ENCODE results near the gene SLC30A1.
"Not testable (repeated sequence)": the region's sequence is repeated elsewhere in the genome, so short reads cannot be mapped to it uniquely, and the experiment has no call there.

The SLC30A1 gene

DNA sequence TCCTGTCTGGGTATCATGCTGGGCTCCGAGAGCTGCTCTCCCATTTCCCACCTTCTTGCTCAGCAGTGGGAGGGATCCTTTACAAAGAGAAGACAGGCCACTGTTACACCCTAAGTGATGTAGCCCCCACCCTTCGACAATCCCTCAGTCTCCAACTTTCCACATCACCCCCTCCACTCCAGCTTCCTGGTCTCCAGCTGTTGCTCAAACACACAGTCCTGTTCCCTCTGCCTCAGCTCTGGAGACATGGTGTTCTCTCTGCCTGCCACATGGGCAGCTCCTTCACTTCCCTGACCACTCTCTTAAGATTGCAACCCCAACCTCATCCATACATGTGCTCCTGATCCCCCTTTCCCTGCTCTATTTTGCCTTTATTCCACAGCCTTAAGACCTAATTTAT, 37.7 kb downstream of the SLC30A1 start:
- Histone ChIP-seq H3K4me1 (ENCODE audit: control insufficient read depth in 1 of 2, insufficient read depth in 2 of 2, low read length in 2 of 2) (no peaks in the 10 kb centered on the region), H3K27ac (ENCODE audit: low read length) (no peak overlapping the region), H3K9me3 (ENCODE audit: control insufficient read depth in 1 of 2, low read length in 2 of 2) (no peaks in the 10 kb centered on the region), H3K4me3 (ENCODE audit: low read depth in 1 of 2, low read length in 2 of 2) (no peak overlapping the region), H3K36me3 (ENCODE audit: control insufficient read depth in 1 of 2, insufficient read depth in 2 of 2, low read length in 2 of 2) (no peaks in the 10 kb centered on the region), H3K27me3 (ENCODE audit: low read depth, low read length) (no peaks in the 10 kb centered on the region)

GRCh38 chr1:211540824-211541223, 38.1 kb downstream of the SLC30A1 start:
- H3K27ac ChIP-seq (ENCODE audit: low read length); H3K4me3 ChIP-seq (ENCODE audit: low read depth in 1 of 2, low read length in 2 of 2); H3K27me3 ChIP-seq (ENCODE audit: low read depth, low read length); H3K9me3 ChIP-seq (ENCODE audit: control insufficient read depth in 1 of 2, low read length in 2 of 2); H3K4me1 ChIP-seq (ENCODE audit: control insufficient read depth in 1 of 2, insufficient read depth in 2 of 2, low read length in 2 of 2); H3K36me3 ChIP-seq (ENCODE audit: control insufficient read depth in 1 of 2, insufficient read depth in 2 of 2, low read length in 2 of 2): not testable (repeated sequence)

DNA sequence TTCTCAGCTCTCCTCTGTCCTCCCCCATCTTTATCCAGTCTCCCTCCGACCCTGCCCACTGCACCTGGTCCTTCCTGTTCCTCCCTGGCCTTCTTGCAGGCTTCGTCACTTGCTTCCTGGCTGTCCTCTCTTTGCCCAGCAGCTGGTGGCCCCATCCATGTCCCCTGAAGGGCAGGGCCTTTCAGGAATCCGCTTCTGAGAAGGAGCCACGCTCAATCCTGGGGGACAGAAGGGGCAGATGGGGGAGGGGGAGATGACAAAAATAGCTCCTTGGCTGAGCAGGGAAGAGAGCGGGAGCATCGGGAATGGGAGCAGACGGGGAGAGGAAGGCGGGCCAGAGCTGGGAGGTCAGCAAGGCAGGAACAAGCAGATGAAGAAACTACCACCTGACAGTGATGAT, 40.7 kb downstream of the SLC30A1 start:
- no peaks in the 10 kb centered on the region for H3K36me3 ChIP-seq (ENCODE audit: control insufficient read depth in 1 of 2, insufficient read depth in 2 of 2, low read length in 2 of 2)
- H3K4me3 ChIP-seq (ENCODE audit: low read depth in 1 of 2, low read length in 2 of 2): no peak overlapping the region
- H3K27ac ChIP-seq (ENCODE audit: low read length): no peak overlapping the region
- no peaks in the 10 kb centered on the region for H3K4me1 ChIP-seq (ENCODE audit: control insufficient read depth in 1 of 2, insufficient read depth in 2 of 2, low read length in 2 of 2)
- no peaks in the 10 kb centered on the region for H3K27me3 ChIP-seq (ENCODE audit: low read depth, low read length)
- no peaks in the 10 kb centered on the region for H3K9me3 ChIP-seq (ENCODE audit: control insufficient read depth in 1 of 2, low read length in 2 of 2)

DNA sequence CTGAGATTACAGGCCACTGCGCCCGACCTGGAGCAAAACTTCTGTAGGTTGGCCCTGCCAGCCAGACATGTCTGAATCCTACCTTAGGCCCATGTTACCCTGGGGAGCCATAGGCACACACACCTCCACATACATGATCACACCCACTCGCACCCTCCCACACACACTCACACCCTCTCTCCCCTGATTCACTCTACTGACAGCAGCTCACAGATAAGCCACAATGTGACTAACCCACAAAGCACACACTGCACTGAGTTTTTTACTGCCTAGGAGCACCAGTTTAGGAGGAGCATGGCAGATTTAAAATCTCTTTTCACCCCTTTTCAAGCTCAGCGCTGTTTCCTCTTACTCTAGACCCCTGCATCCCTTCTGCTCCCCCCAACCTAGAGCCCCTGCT, 41.7 kb downstream of the SLC30A1 start:
- Histone ChIP-seq H3K9me3 (ENCODE audit: control insufficient read depth in 1 of 2, low read length in 2 of 2) (no peaks in the 10 kb centered on the region), H3K4me3 (ENCODE audit: low read depth in 1 of 2, low read length in 2 of 2) (no peak overlapping the region), H3K36me3 (ENCODE audit: control insufficient read depth in 1 of 2, insufficient read depth in 2 of 2, low read length in 2 of 2) (no peaks in the 10 kb centered on the region), H3K4me1 (ENCODE audit: control insufficient read depth in 1 of 2, insufficient read depth in 2 of 2, low read length in 2 of 2) (no peaks in the 10 kb centered on the region), H3K27ac (ENCODE audit: low read length) (no peak overlapping the region), H3K27me3 (ENCODE audit: low read depth, low read length) (no peaks in the 10 kb centered on the region)

DNA sequence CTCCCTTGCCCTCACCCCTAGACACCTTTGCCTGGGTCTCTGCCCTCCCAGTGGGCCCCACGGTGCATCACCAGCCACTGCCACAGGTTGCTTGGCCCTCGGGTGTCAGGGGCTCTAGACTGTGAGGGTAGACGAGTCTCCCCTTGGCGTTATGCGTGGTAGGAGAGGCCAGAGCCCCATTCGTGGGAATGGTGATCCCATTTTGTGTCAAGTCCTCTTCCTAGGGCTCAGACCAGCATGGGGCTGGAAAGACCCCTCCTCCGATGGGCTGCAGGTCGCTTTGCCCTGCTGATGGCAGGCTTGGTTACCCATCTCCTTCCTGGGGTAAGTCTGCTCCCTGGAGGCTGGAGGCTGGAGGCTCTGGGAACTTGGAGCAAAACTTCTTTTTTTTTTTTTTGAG, 42.4 kb downstream of the SLC30A1 start:
- Histone ChIP-seq H3K4me3 (ENCODE audit: low read depth in 1 of 2, low read length in 2 of 2) (no peak overlapping the region), H3K36me3 (ENCODE audit: control insufficient read depth in 1 of 2, insufficient read depth in 2 of 2, low read length in 2 of 2) (no peaks in the 10 kb centered on the region), H3K27ac (ENCODE audit: low read length) (no peak overlapping the region), H3K9me3 (ENCODE audit: control insufficient read depth in 1 of 2, low read length in 2 of 2) (no peaks in the 10 kb centered on the region), H3K4me1 (ENCODE audit: control insufficient read depth in 1 of 2, insufficient read depth in 2 of 2, low read length in 2 of 2) (no peaks in the 10 kb centered on the region), H3K27me3 (ENCODE audit: low read depth, low read length) (no peaks in the 10 kb centered on the region)

GRCh38 chr1:211535346-211535745, 43.6 kb downstream of the SLC30A1 start:
- H3K36me3 ChIP-seq (ENCODE audit: control insufficient read depth in 1 of 2, insufficient read depth in 2 of 2, low read length in 2 of 2): no peaks in the 10 kb centered on the region
- H3K4me1 ChIP-seq (ENCODE audit: control insufficient read depth in 1 of 2, insufficient read depth in 2 of 2, low read length in 2 of 2): no peaks in the 10 kb centered on the region
- H3K9me3 ChIP-seq (ENCODE audit: control insufficient read depth in 1 of 2, low read length in 2 of 2): no peaks in the 10 kb centered on the region

GRCh38 chr1:211534545-211535291, 44.2 kb downstream of the SLC30A1 start:
- Histone ChIP-seq H3K9me3 (ENCODE audit: control insufficient read depth in 1 of 2, low read length in 2 of 2) (no peaks in the 10 kb centered on the region), H3K27ac (ENCODE audit: low read length) (no peak overlapping the region), H3K36me3 (ENCODE audit: control insufficient read depth in 1 of 2, insufficient read depth in 2 of 2, low read length in 2 of 2) (no peaks in the 10 kb centered on the region), H3K4me1 (ENCODE audit: control insufficient read depth in 1 of 2, insufficient read depth in 2 of 2, low read length in 2 of 2) (no peaks in the 10 kb centered on the region), H3K27me3 (ENCODE audit: low read depth, low read length) (no peaks in the 10 kb centered on the region), H3K4me3 (ENCODE audit: low read depth in 1 of 2, low read length in 2 of 2) (no peak overlapping the region)

More at GRCh38 chr1:211535346-211535745, 43.6 kb downstream of the SLC30A1 start:
- Histone ChIP-seq H3K27ac (ENCODE audit: low read length) (no peak overlapping the region), H3K4me3 (ENCODE audit: low read depth in 1 of 2, low read length in 2 of 2) (no peak overlapping the region), H3K27me3 (ENCODE audit: low read depth, low read length) (no peaks in the 10 kb centered on the region)

DNA sequence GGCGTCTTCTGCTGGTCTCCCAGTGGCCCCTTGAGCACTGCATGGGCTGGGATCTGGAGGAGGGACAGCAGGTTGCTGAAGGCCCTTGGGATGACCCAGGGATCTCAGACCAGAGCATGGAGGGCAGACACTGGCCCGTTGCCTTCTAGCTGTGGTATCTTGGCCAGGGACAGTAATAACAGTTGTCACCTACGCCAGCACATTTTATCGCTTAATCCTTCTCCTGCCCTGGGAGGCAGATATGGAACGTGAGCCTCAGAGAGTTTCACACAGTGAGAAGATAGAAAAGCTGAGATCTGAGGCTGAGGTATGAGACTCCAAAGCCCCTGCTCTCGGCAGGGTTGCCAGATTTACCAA, 46.9 kb downstream of the SLC30A1 start:
- no peaks in the 10 kb centered on the region for H3K4me1 ChIP-seq (ENCODE audit: control insufficient read depth in 1 of 2, insufficient read depth in 2 of 2, low read length in 2 of 2)
- H3K36me3 ChIP-seq (ENCODE audit: control insufficient read depth in 1 of 2, insufficient read depth in 2 of 2, low read length in 2 of 2): no peaks in the 10 kb centered on the region
- no peaks in the 10 kb centered on the region for H3K27me3 ChIP-seq (ENCODE audit: low read depth, low read length)
- H3K27ac ChIP-seq (ENCODE audit: low read length): no peak overlapping the region
- H3K9me3 ChIP-seq (ENCODE audit: control insufficient read depth in 1 of 2, low read length in 2 of 2): no peaks in the 10 kb centered on the region
- H3K4me3 ChIP-seq (ENCODE audit: low read depth in 1 of 2, low read length in 2 of 2): no peak overlapping the region

DNA sequence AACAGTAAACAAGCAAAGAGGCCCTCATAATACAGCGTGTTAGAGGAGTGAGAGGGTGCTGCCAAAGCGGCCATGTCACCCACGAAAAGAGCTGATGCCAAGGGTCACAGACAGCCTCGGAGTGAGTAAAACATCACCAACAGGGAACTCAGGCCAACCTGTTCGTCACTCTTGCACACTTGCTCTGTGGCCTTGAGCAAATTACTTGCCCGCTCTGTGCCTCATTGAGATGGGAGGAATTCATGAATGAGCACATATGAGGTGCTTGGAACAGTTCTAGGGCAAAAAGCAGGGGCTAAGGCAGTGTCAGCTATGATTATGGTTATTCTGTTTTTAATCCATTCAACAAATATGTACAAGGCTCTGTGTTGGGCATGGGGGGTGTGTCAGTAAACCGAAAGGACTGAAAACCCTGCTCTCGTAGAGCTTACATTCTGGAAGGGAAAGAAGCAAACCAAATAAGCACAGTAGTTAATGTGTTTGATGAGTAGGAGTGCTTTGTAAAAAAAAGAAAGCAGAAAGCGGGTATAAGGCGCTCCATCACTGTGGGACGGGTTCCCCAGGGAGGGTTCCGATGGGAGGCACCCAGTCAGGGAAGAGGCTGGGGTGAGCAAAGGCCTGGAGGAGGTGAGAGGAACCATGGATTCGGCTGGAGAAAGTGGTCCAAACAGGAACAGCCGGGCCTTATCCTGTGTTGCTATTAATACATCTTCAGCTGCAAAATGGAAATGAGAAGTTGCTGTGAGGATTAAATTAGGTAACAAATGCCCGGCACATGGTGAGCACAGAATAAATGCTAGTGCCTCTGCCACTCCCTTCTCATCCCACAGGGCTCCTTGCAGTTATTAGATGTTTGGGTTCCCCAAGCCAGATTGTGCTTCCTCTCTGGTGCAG, 47.5 kb downstream of the SLC30A1 start:
- H3K9me3 ChIP-seq (ENCODE audit: control insufficient read depth in 1 of 2, low read length in 2 of 2): no peaks in the 10 kb centered on the region
- no peaks in the 10 kb centered on the region for H3K4me1 ChIP-seq (ENCODE audit: control insufficient read depth in 1 of 2, insufficient read depth in 2 of 2, low read length in 2 of 2)
- H3K4me3 ChIP-seq (ENCODE audit: low read depth in 1 of 2, low read length in 2 of 2): no peak overlapping the region
- no peak overlapping the region for H3K27ac ChIP-seq (ENCODE audit: low read length)
- no peaks in the 10 kb centered on the region for H3K36me3 ChIP-seq (ENCODE audit: control insufficient read depth in 1 of 2, insufficient read depth in 2 of 2, low read length in 2 of 2)
- H3K27me3 ChIP-seq (ENCODE audit: low read depth, low read length): no peaks in the 10 kb centered on the region

GRCh38 chr1:211530102-211530501, 48.9 kb downstream of the SLC30A1 start:
- Histone ChIP-seq H3K27me3 (ENCODE audit: low read depth, low read length) (no peaks in the 10 kb centered on the region), H3K4me1 (ENCODE audit: control insufficient read depth in 1 of 2, insufficient read depth in 2 of 2, low read length in 2 of 2) (no peaks in the 10 kb centered on the region), H3K4me3 (ENCODE audit: low read depth in 1 of 2, low read length in 2 of 2) (no peak overlapping the region), H3K36me3 (ENCODE audit: control insufficient read depth in 1 of 2, insufficient read depth in 2 of 2, low read length in 2 of 2) (no peaks in the 10 kb centered on the region), H3K9me3 (ENCODE audit: control insufficient read depth in 1 of 2, low read length in 2 of 2) (no peaks in the 10 kb centered on the region), H3K27ac (ENCODE audit: low read length) (no peak overlapping the region)

GRCh38 chr1:211529453-211529852, 49.5 kb downstream of the SLC30A1 start:
- no peak overlapping the region for H3K4me3 ChIP-seq (ENCODE audit: low read depth in 1 of 2, low read length in 2 of 2)
- no peaks in the 10 kb centered on the region for H3K9me3 ChIP-seq (ENCODE audit: control insufficient read depth in 1 of 2, low read length in 2 of 2)
- no peaks in the 10 kb centered on the region for H3K36me3 ChIP-seq (ENCODE audit: control insufficient read depth in 1 of 2, insufficient read depth in 2 of 2, low read length in 2 of 2)
- no peaks in the 10 kb centered on the region for H3K27me3 ChIP-seq (ENCODE audit: low read depth, low read length)
- no peak overlapping the region for H3K27ac ChIP-seq (ENCODE audit: low read length)
- H3K4me1 ChIP-seq (ENCODE audit: control insufficient read depth in 1 of 2, insufficient read depth in 2 of 2, low read length in 2 of 2): no peaks in the 10 kb centered on the region

Measured in muscle layer of duodenum (tissue), 2 donors.